K562 (cell line): ENCODE measurements around the gene NABP2. TPM values are rescaled to one million over a fixed set of nuclear protein-coding genes. Genes with fewer than 3 reads are reported as not detected.

Experiments
- ATAC-seq: fragments of 200-7000 bp; cut with Tn5 transposase; 3 replicates; pipeline ENCODE4 v1.9.1; 2020; ENCODE audit warnings: moderate library complexity
- BruUV-seq: library from RNA; stranded (reverse); fragments of 400-500 nt; replicated peaks from 2 replicates; lab custom pipeline; 2021; lab: Mats Ljungman, UMichigan
- CTCF ChIA-PET: fragments of 300-600 bp; formaldehyde crosslinking; extraction: SDS; loops from one replicate; lab custom pipeline; 2021; ENCODE audit warnings: low intra/inter-chr PET ratio; lab: Yijun Ruan, JAX
- POLR2A ChIA-PET: fragments of 300-600, 350-650 bp; sonication (Branson Sonifier 250); formaldehyde crosslinking; extraction: SDS; loops from one replicate; lab custom pipeline; 2021; ENCODE audit warnings: antibody characterized with exemption, inconsistent platforms; lab: Yijun Ruan, JAX
- DNase-seq, 4 experiments: peaks; one replicate each; pipeline versions ENCODE4 v3.0.0 to v3.0.0-alpha.2; 2011 to 2018; ENCODE audit warnings: low spot score in 3 of 4, mixed read lengths in 3 of 4; ENCODE audit errors: extremely low read depth in 1 of 4
- FAIRE-seq: peaks from 2 replicates; lab custom pipeline; 2011; peaks lifted over from hg19 to GRCh38; lab: Jason Lieb, UNC
- H2AFZ ChIP-seq: 2 replicates; pipeline ENCODE4 v1.6.0; 2011; ENCODE audit warnings: low read depth, low read length, control low read depth, inconsistent platforms
- H3K27ac ChIP-seq: fragments of 200-600 bp; 3 replicates; pipeline ENCODE4 v1.8.0; 2011; ENCODE audit warnings: low read depth, mild to moderate bottlenecking, control low read depth, inconsistent platforms, low read length, moderate library complexity, mixed read lengths; ENCODE audit errors: extremely low read depth
- H3K27me3 ChIP-seq, 2 experiments: fragments of 300-600 bp in 1 of 2; 2 replicates in 1 of 2; 3 replicates in 1 of 2; pipeline versions ENCODE4 v1.6.0 to v1.8.0; 2011; ENCODE audit warnings: inconsistent platforms in 2 of 2, low read length in 2 of 2, mild to moderate bottlenecking in 1 of 2, mixed read lengths in 1 of 2, moderate library complexity in 1 of 2; ENCODE audit not compliant: control insufficient read depth in 2 of 2, insufficient read depth in 2 of 2
- H3K36me3 ChIP-seq: fragments of 300-600 bp; 3 replicates; pipeline ENCODE4 v1.8.0; 2011; ENCODE audit warnings: mild to moderate bottlenecking, low read length, inconsistent platforms; ENCODE audit not compliant: control insufficient read depth, insufficient read depth
- H3K4me1 ChIP-seq, 2 experiments: fragments of 200-600 bp in 1 of 2; replicated peaks in 1 of 2; 2 replicates in 1 of 2; 3 replicates in 1 of 2; pipeline versions ENCODE4 v1.5.1 to v1.8.0; 2011; ENCODE audit warnings: inconsistent platforms in 2 of 2, low read length in 2 of 2, mild to moderate bottlenecking in 1 of 2, mixed read lengths in 1 of 2, moderate library complexity in 1 of 2; ENCODE audit not compliant: control insufficient read depth in 2 of 2, insufficient read depth in 2 of 2
- H3K4me2 ChIP-seq: 2 replicates; pipeline ENCODE4 v1.6.1; 2011; ENCODE audit warnings: low read length, control low read depth, inconsistent platforms, mixed read lengths; ENCODE audit not compliant: insufficient read depth
- H3K4me3 ChIP-seq: fragments of 200-600 bp; sonication (generic), shearing (Covaris generic); 2 replicates; pipeline ENCODE4 v1.5.1; 2016; ENCODE audit warnings: control low read depth, inconsistent platforms
- H3K79me2 ChIP-seq: fragments of 200-600 bp; 3 replicates; pipeline ENCODE4 v1.8.0; 2011; ENCODE audit warnings: low read length, inconsistent platforms; ENCODE audit not compliant: control insufficient read depth, insufficient read depth
- H3K9ac ChIP-seq, 2 experiments: 2 replicates each; pipeline versions ENCODE4 v1.6.0 to v1.6.1; 2011; ENCODE audit warnings: low read depth in 2 of 2, low read length in 2 of 2, control low read depth in 1 of 2, inconsistent platforms in 1 of 2, mild to moderate bottlenecking in 1 of 2, mixed read lengths in 1 of 2; ENCODE audit not compliant: insufficient read depth in 1 of 2
- H3K9me1 ChIP-seq: one replicate; pipeline ENCODE4 v1.6.0; 2011; ENCODE audit warnings: inconsistent platforms, mild to moderate bottlenecking, low read length, moderate library complexity; ENCODE audit not compliant: control insufficient read depth, insufficient read depth
- H3K9me3 ChIP-seq: replicated peaks from 2 replicates; pipeline ENCODE4 v1.5.1; 2011; ENCODE audit warnings: low read depth, low read length, inconsistent platforms; ENCODE audit not compliant: control insufficient read depth, insufficient read depth
- H4K20me1 ChIP-seq: replicated peaks from 2 replicates; pipeline ENCODE4 v1.6.1; 2011; ENCODE audit warnings: low read length, inconsistent platforms, mixed read lengths; ENCODE audit not compliant: control insufficient read depth, insufficient read depth
- HLTF ChIP-seq: fragments of 450-650 bp; IDR thresholded peaks from 2 replicates; pipeline ENCODE4 v1.6.1; 2016
- NFE2 ChIP-seq: IDR thresholded peaks from 2 replicates; pipeline ENCODE4 v1.6.1; 2014; ENCODE audit warnings: antibody characterized with exemption, low read depth
- NR2C1 ChIP-seq, 2 experiments: fragments of 450-650 bp; IDR thresholded peaks; 2 replicates each; pipeline ENCODE4 v1.6.1; 2017; ENCODE audit warnings: mild to moderate bottlenecking in 2 of 2, antibody characterized with exemption in 1 of 2, inconsistent platforms in 1 of 2, missing compliant biosample characterization in 1 of 2, missing genetic modification characterization in 1 of 2
- RB1 ChIP-seq: fragments of 450-650 bp; IDR thresholded peaks from 2 replicates; pipeline ENCODE4 v1.6.1; 2017; ENCODE audit warnings: low read depth, mild to moderate bottlenecking
- ZBTB34 ChIP-seq: fragments of 250-450 bp; sonication (Bioruptor Pico); IDR thresholded peaks from 2 replicates; pipeline ENCODE4 v1.8.0; 2021; ENCODE audit warnings: mild to moderate bottlenecking, moderate library complexity
- WGBS: fragments of 100-300 bp; shearing (Covaris generic); methylation state at CpG from one replicate; pipeline ENCODE4 v1.1.6; 2016; ENCODE audit warnings: low coverage, mixed read lengths; ENCODE audit not compliant: insufficient coverage; ENCODE audit errors: missing lambda C conversion rate; 5-methylcytosine and 5-hydroxymethylcytosine counted together
- in situ Hi-C: fragments of 300-500 bp; cut with MboI; formaldehyde crosslinking; loops from 4 replicates; pipeline ENCODE4 v1.15.0; 2018; ENCODE audit warnings: inconsistent platforms, mixed read lengths
- intact Hi-C: fragments of 100-400 bp; cut with micrococcal nuclease; formaldehyde crosslinking; loops from 2 replicates; pipeline ENCODE4 v1.14.2; 2022
- polyA plus RNA-seq, 8 experiments: library from polyadenylated mRNA; depleted of rRNA in 4 of 8; stranded (reverse) in 5 of 8; unstranded in 3 of 8; fragments of >200 nt; fragmentation: Nextera tagmentation in 2 of 8; fragmentation: Illumina TruSeq in 1 of 8; extraction: Ambion mirVana in 2 of 8; extraction: Trizol in 1 of 8; gene quantifications; 2 replicates each; pipeline versions ENCODE4 v1.2.1 to v1.2.3, GENCODE V29; 2011 to 2014; ENCODE audit warnings: inconsistent platforms in 1 of 8, missing spikeins in 1 of 8
- total RNA-seq, 7 experiments: library from RNA; depleted of rRNA in 6 of 7; stranded (reverse); fragments of >200 nt in 6 of 7; fragmentation: Illumina TruSeq in 2 of 7; extraction: Trizol in 2 of 7; gene quantifications; 2 replicates each; pipeline versions ENCODE4 v1.2.1 to v1.2.3, GENCODE V29; 2011 to 2021; ENCODE audit warnings: low replicate concordance in 1 of 7

Gene NABP2
- total and polyA plus RNA-seq, 9 of the 15 experiments (the other 6 are each of a cell fraction or from before 2014, with no cell fraction given) = 11.3 to 60.6 (median 43.5) TPM

- DNase-seq (no peak), FAIRE-seq (no peak), ATAC-seq (no peak)
- H3K9me1 ChIP-seq = no peaks in the 10 kb centered on the region
- H2AFZ ChIP-seq = no peak overlapping the region
- H3K79me2 ChIP-seq = peaks cover 42% of the 10 kb centered on the region
- no peak for TF ChIP-seq HLTF
- no peak for TF ChIP-seq RB1
- peak overlapping the region; percentile 26; the same call in 1 of the 3 replicates for H3K27ac ChIP-seq
- ChIA-PET POLR2A (interaction anchor here (1.7 to 5.9 kb wide), 5 partner anchors 10 to 68 kb away, joined by 10 to 54 read pairs (median 11); partner anchors contain the start of genes ESYT1, MYL6 and ZC3H10), CTCF (interaction anchor here (1.6 kb wide), 1 partner anchor 68 kb away, joined by 13 read pairs; the partner anchor contains the start of gene ZC3H10)
- peaks cover 53% of the 10 kb centered on the region for H3K36me3 ChIP-seq
- no TSS peak for BruUV-seq
- peaks cover 4 to 16% of the 10 kb centered on the region in 2 experiments; a peak in 3 of 5 replicates for H3K4me1 ChIP-seq
- in situ Hi-C loops = loop anchor here (5.0 kb wide), 1 partner anchor 60 kb away; the partner anchor contains the start of gene ESYT1
- H3K9ac ChIP-seq = peak overlapping the region; percentile 26 to 79; a peak in 3 of 4 replicates
- no peaks in the 10 kb centered on the region for H3K27me3 ChIP-seq
- peak overlapping the region; percentile 85; the same call in 1 of the 2 replicates for H3K4me3 ChIP-seq
- H3K4me2 ChIP-seq = peak overlapping the region; percentile 90; the same call in 1 of the 2 replicates
- H4K20me1 ChIP-seq = no peaks in the 10 kb centered on the region
- 52% methylated on average over 2 of the region's 2 CpGs for WGBS
- H3K9me3 ChIP-seq = no peaks in the 10 kb centered on the region
- intact Hi-C loops = no loop called here
These were observed 37.2 kb upstream of the NABP2 start for GRCh38 chr12:56186957-56187356.

DNA sequence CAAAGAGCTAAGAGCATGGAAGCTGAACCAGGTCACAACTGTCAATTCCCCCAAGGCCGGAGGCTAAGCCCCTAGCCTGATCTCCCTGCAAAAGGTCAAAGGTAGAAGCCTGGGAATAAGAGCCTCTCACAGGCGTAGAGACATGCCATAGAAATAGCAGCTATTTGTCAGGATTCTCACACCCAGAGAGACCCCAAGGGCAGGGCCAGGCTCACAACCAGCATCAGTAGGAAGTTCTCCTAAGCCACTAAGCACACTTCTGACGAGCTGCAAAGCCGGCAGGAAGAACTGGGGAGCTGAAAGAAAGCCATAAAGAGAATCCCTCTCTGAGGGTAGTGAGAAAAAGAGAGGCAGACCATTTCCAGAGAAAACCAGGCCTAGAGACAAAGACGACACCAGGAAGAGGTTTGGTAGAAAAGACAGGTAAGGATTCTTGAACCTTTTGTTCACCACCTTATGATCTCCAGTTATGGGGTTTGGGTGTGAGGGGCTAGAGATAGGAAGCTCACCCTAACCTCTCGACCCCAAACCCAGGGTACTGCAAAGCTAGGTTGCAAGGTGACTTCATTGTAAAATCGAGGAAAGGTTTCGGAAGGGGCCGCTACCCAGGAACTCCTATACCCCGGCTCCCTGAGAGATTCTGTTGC lies 35.9 kb upstream of the NABP2 start:
- BruUV-seq = no TSS peak
- FAIRE-seq (peak; percentile 74), ATAC-seq (no peak), DNase-seq (no peak)
- H3K4me1 ChIP-seq = peaks cover 4 to 16% of the 10 kb centered on the region in 2 experiments; a peak in 3 of 5 replicates
- ChIA-PET POLR2A (interaction anchor here (0.6 to 5.9 kb wide), 17 partner anchors 12 to 1211 kb away, joined by 3 to 54 read pairs (median 4); partner anchors contain the start of genes ANKRD52, ESYT1, MYL6 and RNF41), CTCF (interaction anchor here (0.8 to 2.9 kb wide), 5 partner anchors 69 to 457 kb away, joined by 4 to 36 read pairs (median 9); partner anchors contain the start of gene ZC3H10)
- no peaks in the 10 kb centered on the region for H3K27me3 ChIP-seq
- peak overlapping the region; percentile 32; the same call in 1 of the 2 replicates for H2AFZ ChIP-seq
- TF ChIP-seq NR2C1 (IDR thresholded peaks at IDR 0.05) (peak; percentile 47), NR2C1 (tag; IDR thresholded peaks at IDR 0.05) (peak; percentile 6; the same call in 1 of the 2 replicates), NFE2 (no peak), ZBTB34 (no peak)
- WGBS = 3% methylated on average over 10 of the region's 10 CpGs
- peak overlapping the region; percentile 85 for H3K4me3 ChIP-seq
- peaks cover 41% of the 10 kb centered on the region for H3K36me3 ChIP-seq
- in situ Hi-C loops = loop anchor here (5.0 kb wide), 1 partner anchor 61 kb away; the partner anchor contains the start of gene ESYT1
- intact Hi-C loops = no loop called here
- no peaks in the 10 kb centered on the region for H4K20me1 ChIP-seq
- peak overlapping the region; percentile 79 to 96 for H3K9ac ChIP-seq
- no peaks in the 10 kb centered on the region for H3K9me3 ChIP-seq
- H3K9me1 ChIP-seq = no peaks in the 10 kb centered on the region
- peaks cover 42% of the 10 kb centered on the region for H3K79me2 ChIP-seq
- peak overlapping the region; percentile 90 for H3K4me2 ChIP-seq
- H3K27ac ChIP-seq = peak overlapping the region; percentile 76
